CD4-positive, alpha-beta T cell treated with Interferon alpha-2 for 1 hour (primary cell): ENCODE measurements around the gene ZFYVE9.

Experiments used
- DNase-seq, 2 donors: peaks; one replicate each; pipeline ENCODE4 v3.0.0-alpha.2; 2020 to 2022

Gene ZFYVE9

GRCh38 chr1:52259886-52260285 is 118.0 kb downstream of the ZFYVE9 start:
- DNase-seq = no peak

DNA sequence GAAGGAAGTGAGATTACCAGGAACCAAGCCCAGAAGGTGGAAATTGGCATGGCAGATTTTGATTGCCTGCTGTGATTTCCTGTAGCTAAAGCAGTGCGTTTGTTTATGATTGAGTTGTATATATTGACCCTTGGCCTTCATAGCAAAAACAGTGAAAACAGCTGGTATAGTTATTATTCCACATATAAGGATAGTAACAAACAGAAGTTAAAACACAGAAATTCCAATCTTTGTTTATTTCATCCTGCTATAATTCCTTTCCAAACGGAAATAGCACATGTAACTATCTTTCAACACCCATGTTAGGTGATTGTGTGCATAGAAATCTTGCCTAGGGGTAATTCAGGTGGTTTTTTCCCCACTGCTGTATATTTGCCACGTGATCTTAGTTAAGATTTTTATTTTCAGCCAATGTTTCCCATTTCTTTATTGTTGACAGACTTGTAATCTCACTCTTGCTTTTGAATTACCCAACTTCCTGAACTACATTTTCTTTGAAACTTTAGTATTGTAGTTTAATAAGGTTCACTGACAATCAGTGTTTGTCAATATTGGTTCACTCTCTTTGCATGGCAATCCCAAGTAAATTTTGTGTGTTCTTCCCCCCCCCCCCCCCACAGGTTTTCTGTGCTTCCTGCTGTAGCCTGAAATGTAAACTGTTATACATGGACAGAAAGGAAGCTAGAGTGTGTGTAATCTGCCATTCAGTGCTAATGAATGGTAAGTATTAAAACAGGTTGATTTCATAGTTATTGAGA is 121.4 kb downstream of the ZFYVE9 start:
- no peak for DNase-seq

DNA sequence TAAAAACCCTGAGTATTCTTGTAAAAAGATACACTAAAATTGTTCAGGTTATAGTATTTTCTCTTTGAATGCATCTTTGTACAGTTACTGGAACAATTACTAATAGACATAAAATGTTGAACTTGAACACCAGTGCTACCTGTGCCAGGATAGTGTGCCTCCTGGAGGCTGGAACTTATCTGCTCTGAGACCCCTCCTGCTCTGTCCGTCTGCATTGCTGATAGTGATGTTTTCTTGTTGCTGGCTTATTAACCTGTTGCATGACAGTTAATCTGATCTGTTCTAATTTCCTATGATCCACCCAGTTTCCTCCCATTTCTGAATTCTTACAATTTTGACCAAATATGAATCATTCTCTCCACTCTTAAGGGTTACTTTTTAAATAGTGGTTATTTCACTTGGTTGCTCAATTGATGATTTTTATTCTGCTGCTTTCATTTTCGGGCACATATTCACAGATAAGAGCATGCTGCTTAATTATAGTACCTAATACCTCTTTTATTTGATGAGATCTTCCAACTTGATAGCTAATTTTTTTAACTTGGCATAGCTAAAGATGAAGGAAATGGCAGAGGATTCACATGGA is 122.7 kb downstream of the ZFYVE9 start:
- no peak for DNase-seq

- no peak for DNase-seq
Observed at GRCh38 chr1:52266507-52266906, 124.6 kb downstream of the ZFYVE9 start.

- no peak for DNase-seq
Observed at GRCh38 chr1:52268372-52268771, 126.5 kb downstream of the ZFYVE9 start.

- DNase-seq = no peak
Observed at GRCh38 chr1:52281518-52281917, 139.6 kb downstream of the ZFYVE9 start.

DNA sequence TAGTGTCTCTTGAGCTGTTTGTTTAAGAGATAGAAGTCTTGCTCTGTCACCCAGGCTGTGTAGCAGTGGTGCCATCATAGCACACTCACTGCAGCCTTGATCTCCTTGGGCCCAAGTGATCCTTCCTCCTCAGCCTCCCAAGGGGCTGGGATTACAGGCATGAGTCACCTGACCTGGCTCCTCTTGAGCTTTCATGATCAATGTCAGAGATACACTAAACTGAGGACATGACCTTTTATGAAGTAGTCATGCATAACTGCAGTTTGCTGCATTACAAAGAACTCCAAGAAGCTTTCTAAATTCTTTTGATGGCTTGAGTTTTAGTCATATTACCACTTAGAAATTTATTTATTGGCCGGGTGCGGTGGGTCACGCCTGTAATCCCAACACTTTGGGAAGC is 146.4 kb downstream of the ZFYVE9 start:
- DNase-seq = no peak

- no peak for DNase-seq
Observed at GRCh38 chr1:52294580-52294979, 152.7 kb downstream of the ZFYVE9 start.

- DNase-seq = peak in 1 of 2 donors; percentile 49
Observed at GRCh38 chr1:52296345-52296744, 154.5 kb downstream of the ZFYVE9 start.

DNA sequence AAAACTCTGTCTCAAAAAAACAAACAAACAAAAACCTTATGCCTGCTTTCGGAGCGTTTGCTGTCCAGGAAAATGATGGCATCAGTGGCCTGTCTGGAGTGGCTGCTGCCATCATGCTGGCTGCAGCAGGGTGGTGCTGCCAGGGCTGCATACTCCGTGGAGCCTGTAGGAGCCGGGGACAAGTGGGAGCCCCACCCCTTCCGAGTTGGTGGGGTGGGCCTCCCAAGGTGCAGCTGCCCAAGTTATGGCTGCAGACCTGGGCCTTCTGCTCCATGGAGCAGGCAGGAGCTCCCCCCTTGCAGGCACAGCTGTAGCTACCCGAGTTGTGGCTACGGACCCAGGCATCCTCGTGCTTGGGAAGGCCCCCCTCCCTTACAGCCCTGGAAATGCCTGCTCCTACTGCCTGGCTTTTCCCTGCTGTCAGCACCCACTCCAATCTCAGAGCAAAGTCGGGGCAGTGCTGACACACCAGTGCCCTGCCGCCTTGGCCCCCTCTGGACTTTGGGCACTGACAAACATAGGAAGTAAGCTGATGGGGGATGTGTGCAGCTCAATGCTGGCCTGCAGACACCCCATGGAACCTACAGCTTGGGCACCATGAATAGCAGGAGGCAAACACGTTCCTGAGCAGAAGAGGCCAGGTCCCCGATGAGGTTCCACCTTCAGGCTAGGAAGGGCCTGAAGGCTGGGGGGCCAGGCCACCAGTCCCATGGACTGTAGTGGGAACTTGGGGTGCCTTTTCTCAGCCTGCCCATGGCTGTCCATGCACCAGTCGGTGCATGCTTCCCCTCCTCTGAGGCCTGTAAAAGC is 163.7 kb downstream of the ZFYVE9 start:
- DNase-seq = no peak

DNA sequence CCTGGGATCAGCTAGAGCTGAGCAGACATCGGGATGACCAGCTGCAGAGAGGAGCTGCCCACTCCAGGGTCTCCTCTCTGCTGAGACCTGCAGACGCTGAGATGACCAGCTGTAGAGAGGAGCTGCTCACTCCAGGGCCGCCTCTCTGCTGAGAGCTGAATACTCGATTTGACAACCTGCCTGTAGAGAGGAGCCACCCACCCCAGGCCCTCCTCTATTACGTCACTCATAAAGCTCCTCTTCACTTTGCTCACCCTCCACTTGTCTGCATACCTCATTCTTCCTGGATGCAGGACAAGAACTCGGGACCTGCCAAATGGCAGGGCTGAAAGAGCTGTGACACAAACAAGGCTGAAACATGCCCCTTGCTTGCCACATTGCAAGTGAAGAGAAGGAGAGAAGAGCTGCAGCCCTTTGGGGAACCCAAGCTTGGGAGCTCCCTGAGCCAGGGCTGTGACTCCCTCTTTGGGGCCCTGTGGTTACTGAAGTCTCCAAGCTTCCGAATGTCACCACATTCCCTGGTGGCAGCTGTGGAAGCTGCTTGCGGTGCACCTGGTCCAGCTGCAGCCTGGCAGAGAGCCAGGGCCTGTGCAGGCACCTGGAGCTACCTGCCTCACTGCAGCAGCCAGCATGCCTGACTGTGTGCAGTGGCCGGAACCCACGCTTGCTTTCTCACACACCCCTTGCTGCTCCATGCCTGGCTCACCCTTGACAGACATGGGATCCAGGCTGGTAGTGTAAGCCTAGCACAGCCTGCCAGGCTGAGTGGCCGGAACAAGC is 164.5 kb downstream of the ZFYVE9 start:
- DNase-seq = no peak

DNA sequence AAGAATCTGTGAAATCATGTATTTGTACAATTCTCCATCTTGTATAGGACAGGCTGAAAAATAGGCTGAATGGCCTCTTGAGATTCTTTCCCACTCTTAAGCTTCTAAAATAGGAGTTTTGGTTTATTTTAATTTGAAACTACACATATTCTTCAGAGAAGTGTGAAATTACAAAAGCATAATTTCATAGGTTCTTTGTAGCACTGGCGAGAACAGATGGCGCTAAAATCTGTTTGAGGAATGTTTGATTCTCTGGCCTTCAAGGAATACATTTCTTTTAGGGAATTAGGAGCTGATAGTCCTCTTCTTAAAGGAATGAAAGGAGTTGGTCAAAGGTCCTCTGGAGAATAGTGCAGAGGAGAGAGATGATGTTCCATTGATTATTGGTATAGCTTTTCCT is 179.2 kb downstream of the ZFYVE9 start:
- DNase-seq = no peak

- no peak for DNase-seq
Observed at GRCh38 chr1:52323731-52324130, 181.8 kb downstream of the ZFYVE9 start.

GRCh38 chr1:52325786-52326185 is 183.9 kb downstream of the ZFYVE9 start:
- no peak for DNase-seq

DNA sequence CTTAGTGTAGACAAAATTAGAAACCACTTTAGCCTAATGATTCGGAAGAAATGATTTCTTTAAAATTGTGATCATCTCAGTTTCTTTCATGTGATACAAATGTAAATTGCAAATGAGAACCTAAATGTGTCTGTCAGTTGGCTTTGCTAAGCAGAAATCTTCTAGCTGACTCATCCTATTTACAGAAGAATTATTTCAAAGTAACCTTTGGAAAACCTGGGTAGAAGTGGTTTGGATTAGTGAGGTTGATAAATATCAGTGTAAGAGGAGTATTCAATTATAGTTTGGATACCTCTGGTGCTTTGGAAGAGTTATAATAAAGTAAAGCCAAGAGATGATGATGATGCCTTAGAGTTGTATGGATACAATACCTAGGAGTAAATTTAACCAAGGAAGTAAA is 186.7 kb downstream of the ZFYVE9 start:
- DNase-seq = no peak

DNA sequence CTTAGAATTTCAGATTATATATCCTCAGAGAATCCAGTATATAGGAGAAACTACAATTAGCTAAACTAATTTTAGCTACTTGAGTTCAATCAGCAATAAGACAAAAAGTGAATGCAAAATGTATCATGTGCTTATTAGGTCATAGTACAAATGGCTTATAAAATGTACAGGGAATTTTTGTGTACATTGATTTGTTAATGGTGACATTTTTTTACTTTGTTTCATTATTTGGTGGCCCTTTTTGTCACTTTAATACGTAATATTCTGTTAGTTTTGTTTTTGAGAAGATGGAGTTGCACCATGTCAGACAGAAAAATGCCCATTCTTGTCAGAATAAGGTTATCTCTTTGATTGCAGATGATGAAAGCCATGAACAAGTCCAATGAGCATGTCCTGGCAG is 190.5 kb downstream of the ZFYVE9 start:
- no peak for DNase-seq

GRCh38 chr1:52334906-52335528 is 193.1 kb downstream of the ZFYVE9 start:
- DNase-seq = no peak

DNA sequence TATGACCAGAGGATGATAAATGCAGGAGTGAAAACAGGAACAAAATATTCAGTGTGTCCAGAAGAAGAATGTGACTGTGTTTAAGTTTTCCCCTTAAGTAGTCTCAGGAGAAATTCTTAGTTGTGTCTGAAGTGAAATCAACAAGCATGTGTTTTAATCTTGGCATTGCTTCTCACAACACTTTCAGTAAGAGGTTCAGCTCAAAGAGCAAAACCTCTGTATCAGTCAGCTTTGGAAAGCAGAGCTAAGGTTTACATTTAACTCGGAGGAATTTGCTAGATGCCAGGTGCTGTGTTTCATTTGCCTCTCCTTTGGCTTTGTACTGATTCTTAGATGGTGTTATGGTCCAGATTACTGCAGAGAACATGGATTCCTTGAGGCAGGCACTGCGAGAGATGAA is 195.6 kb downstream of the ZFYVE9 start:
- DNase-seq = no peak

DNA sequence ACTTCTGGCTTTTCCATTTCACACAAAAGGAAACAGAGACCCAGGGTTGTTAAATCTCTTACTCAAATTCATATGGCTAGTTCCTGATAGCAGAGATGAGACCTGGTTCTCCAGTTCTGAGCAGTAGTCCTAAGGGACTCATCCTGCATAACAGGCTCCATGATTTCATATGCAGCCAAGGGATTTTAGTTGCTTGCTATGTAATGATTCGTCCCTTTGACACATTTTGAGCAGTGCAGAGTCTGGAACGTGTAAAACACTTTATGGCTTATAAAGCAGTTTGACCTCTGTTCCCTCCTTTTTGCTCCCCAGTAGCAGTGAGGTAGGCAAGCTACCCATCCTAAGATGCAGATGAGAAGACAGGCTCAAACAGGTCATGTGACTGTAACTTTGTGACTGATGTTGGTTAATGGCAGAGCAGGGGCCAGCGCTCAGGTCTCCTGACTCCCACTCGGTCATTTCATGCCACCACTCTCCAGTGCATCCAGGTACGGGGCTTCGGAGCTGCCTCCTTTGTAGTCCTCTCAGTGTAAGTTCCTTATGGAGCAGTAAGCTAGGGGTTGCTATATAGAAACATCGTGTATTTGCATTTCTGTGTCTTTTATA is 199.9 kb downstream of the ZFYVE9 start:
- DNase-seq = no peak

- no peak for DNase-seq
Observed at GRCh38 chr1:52343979-52344378, 202.1 kb downstream of the ZFYVE9 start.

DNA sequence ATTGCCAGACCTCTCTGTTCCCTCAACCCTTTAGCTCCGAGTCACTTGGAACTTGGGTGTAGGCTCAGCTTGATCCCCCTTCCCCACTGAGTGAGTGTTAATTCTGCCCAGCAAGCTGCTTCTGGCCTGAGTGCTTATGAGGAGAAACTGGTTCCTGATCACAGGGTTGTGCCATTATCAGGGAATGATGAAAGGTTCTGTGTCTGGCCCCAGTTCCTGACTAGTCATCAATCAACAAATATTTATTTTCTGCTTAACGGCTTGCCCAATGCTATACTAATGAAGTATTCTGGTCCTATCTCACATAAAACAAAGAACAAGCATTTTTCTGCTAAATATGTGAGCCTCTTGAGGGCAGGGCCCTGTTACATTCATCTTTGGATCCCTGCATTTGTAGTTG is 203.4 kb downstream of the ZFYVE9 start:
- no peak for DNase-seq

GRCh38 chr1:52346653-52347052 is 204.8 kb downstream of the ZFYVE9 start:
- DNase-seq = no peak
